Measurements from ENCODE around the gene BPTF. TPM values are rescaled to one million over a fixed set of nuclear protein-coding genes. Genes with fewer than 3 reads are reported as not detected.
"Not testable (repeated sequence)": the region's sequence is repeated elsewhere in the genome, so short reads cannot be mapped to it uniquely, and the experiment has no call there.

BPTF gene
- total and polyA plus RNA-seq, 9 donors: 54.5 to 83.2 (median 62.4) TPM

GRCh38 chr17:67982686-67983382, 157.5 kb downstream of the BPTF start:
- Histone ChIP-seq H3K4me3 (ENCODE audit: low read length) (no peak overlapping the region), H3K9me3 (replicated peaks; ENCODE audit: control insufficient read depth, low read depth, low read length) (no peaks in the 10 kb centered on the region), H3K36me3 (ENCODE audit: control insufficient read depth, insufficient read depth, low read length) (peaks cover 14% of the 10 kb centered on the region), H3K27me3 (ENCODE audit: control insufficient read depth, insufficient read depth, low read length) (no peaks in the 10 kb centered on the region), H3K27ac (ENCODE audit: low read length) (no peak overlapping the region), H3K4me1 (ENCODE audit: control insufficient read depth, insufficient read depth, low read length) (no peaks in the 10 kb centered on the region)
- DNase-seq: no peak
- 76% methylated on average over 2 of the region's 8 CpGs for WGBS (ENCODE audit: insufficient coverage)

GRCh38 chr17:67983383-67983688, 158.0 kb downstream of the BPTF start:
- Histone ChIP-seq H3K4me3 (ENCODE audit: low read length) (no peak overlapping the region), H3K36me3 (ENCODE audit: control insufficient read depth, insufficient read depth, low read length) (peaks cover 12% of the 10 kb centered on the region), H3K4me1 (ENCODE audit: control insufficient read depth, insufficient read depth, low read length) (no peaks in the 10 kb centered on the region), H3K27ac (ENCODE audit: low read length) (no peak overlapping the region), H3K27me3 (ENCODE audit: control insufficient read depth, insufficient read depth, low read length) (no peaks in the 10 kb centered on the region), H3K9me3 (replicated peaks; ENCODE audit: control insufficient read depth, low read depth, low read length) (no peaks in the 10 kb centered on the region)
- no peak for DNase-seq
- WGBS (ENCODE audit: insufficient coverage): no CpG with 5 or more reads among the region's 3 CpGs

GRCh38 chr17:67990909-67991308, 165.6 kb downstream of the BPTF start:
- H3K27me3 ChIP-seq (ENCODE audit: control insufficient read depth, insufficient read depth, low read length): no peaks in the 10 kb centered on the region
- WGBS (ENCODE audit: insufficient coverage): no CpG with 5 or more reads among the region's 4 CpGs
- H3K36me3 ChIP-seq (ENCODE audit: control insufficient read depth, insufficient read depth, low read length): peaks cover 7% of the 10 kb centered on the region
- no peak overlapping the region for H3K4me3 ChIP-seq (ENCODE audit: low read length)
- no peaks in the 10 kb centered on the region for H3K9me3 ChIP-seq (replicated peaks; ENCODE audit: control insufficient read depth, low read depth, low read length)
- no peak overlapping the region for H3K27ac ChIP-seq (ENCODE audit: low read length)
- no peak for DNase-seq
- peaks cover 15% of the 10 kb centered on the region for H3K4me1 ChIP-seq (ENCODE audit: control insufficient read depth, insufficient read depth, low read length)

- peak overlapping the region; percentile 93 for H3K27ac ChIP-seq (ENCODE audit: low read length)
- peak overlapping the region; percentile 78 for H3K4me3 ChIP-seq (ENCODE audit: low read length)
- H3K36me3 ChIP-seq (ENCODE audit: control insufficient read depth, insufficient read depth, low read length): peaks cover 7% of the 10 kb centered on the region
- DNase-seq: peak; percentile 30
- H3K9me3 ChIP-seq (replicated peaks; ENCODE audit: control insufficient read depth, low read depth, low read length): no peaks in the 10 kb centered on the region
- no peaks in the 10 kb centered on the region for H3K27me3 ChIP-seq (ENCODE audit: control insufficient read depth, insufficient read depth, low read length)
- 15% methylated on average over 16 of the region's 18 CpGs for WGBS (ENCODE audit: insufficient coverage)
- peaks cover 22% of the 10 kb centered on the region for H3K4me1 ChIP-seq (ENCODE audit: control insufficient read depth, insufficient read depth, low read length)
These were observed 167.3 kb downstream of the BPTF start for GRCh38 chr17:67992548-67993152.

- Histone ChIP-seq H3K4me1 (ENCODE audit: control insufficient read depth, insufficient read depth, low read length) (peaks cover 22% of the 10 kb centered on the region), H3K4me3 (ENCODE audit: low read length) (peak overlapping the region; percentile 84), H3K27me3 (ENCODE audit: control insufficient read depth, insufficient read depth, low read length) (no peaks in the 10 kb centered on the region), H3K9me3 (replicated peaks; ENCODE audit: control insufficient read depth, low read depth, low read length) (no peaks in the 10 kb centered on the region), H3K36me3 (ENCODE audit: control insufficient read depth, insufficient read depth, low read length) (peaks cover 7% of the 10 kb centered on the region), H3K27ac (ENCODE audit: low read length) (peak overlapping the region; percentile 98)
- WGBS (ENCODE audit: insufficient coverage): 1% methylated on average over 142 of the region's 144 CpGs
- peak; percentile 95 for DNase-seq
These were observed 168.1 kb downstream of the BPTF start for GRCh38 chr17:67993153-67993997.

- no peak for DNase-seq
- peaks cover 7% of the 10 kb centered on the region for H3K36me3 ChIP-seq (ENCODE audit: control insufficient read depth, insufficient read depth, low read length)
- H3K4me1 ChIP-seq (ENCODE audit: control insufficient read depth, insufficient read depth, low read length): peaks cover 22% of the 10 kb centered on the region
- no peaks in the 10 kb centered on the region for H3K9me3 ChIP-seq (replicated peaks; ENCODE audit: control insufficient read depth, low read depth, low read length)
- 3% methylated on average over 12 of the region's 21 CpGs for WGBS (ENCODE audit: insufficient coverage)
- H3K27ac ChIP-seq (ENCODE audit: low read length): peak overlapping the region; percentile 98
- H3K4me3 ChIP-seq (ENCODE audit: low read length): peak overlapping the region; percentile 84
- no peaks in the 10 kb centered on the region for H3K27me3 ChIP-seq (ENCODE audit: control insufficient read depth, insufficient read depth, low read length)
These were observed 168.7 kb downstream of the BPTF start for GRCh38 chr17:67993998-67994361.

GRCh38 chr17:67994817-67995569, 169.7 kb downstream of the BPTF start:
- peaks cover 7% of the 10 kb centered on the region for H3K36me3 ChIP-seq (ENCODE audit: control insufficient read depth, insufficient read depth, low read length)
- DNase-seq: peak; percentile 81
- no peaks in the 10 kb centered on the region for H3K27me3 ChIP-seq (ENCODE audit: control insufficient read depth, insufficient read depth, low read length)
- peaks cover 22% of the 10 kb centered on the region for H3K4me1 ChIP-seq (ENCODE audit: control insufficient read depth, insufficient read depth, low read length)
- no CpG with 5 or more reads among the region's 9 CpGs for WGBS (ENCODE audit: insufficient coverage)
- H3K27ac ChIP-seq (ENCODE audit: low read length): peak overlapping the region; percentile 98
- peak overlapping the region; percentile 62 for H3K4me3 ChIP-seq (ENCODE audit: low read length)
- no peaks in the 10 kb centered on the region for H3K9me3 ChIP-seq (replicated peaks; ENCODE audit: control insufficient read depth, low read depth, low read length)

GRCh38 chr17:67995570-67996263, 170.4 kb downstream of the BPTF start:
- DNase-seq: peak; percentile 53
- Histone ChIP-seq H3K27ac (ENCODE audit: low read length) (peak overlapping the region; percentile 98), H3K4me3 (ENCODE audit: low read length) (peak overlapping the region; percentile 62), H3K27me3 (ENCODE audit: control insufficient read depth, insufficient read depth, low read length) (no peaks in the 10 kb centered on the region), H3K4me1 (ENCODE audit: control insufficient read depth, insufficient read depth, low read length) (peaks cover 22% of the 10 kb centered on the region), H3K36me3 (ENCODE audit: control insufficient read depth, insufficient read depth, low read length) (peaks cover 7% of the 10 kb centered on the region), H3K9me3 (replicated peaks; ENCODE audit: control insufficient read depth, low read depth, low read length) (no peaks in the 10 kb centered on the region)
- WGBS (ENCODE audit: insufficient coverage): 0% methylated on average over 40 of the region's 43 CpGs

GRCh38 chr17:67996301-67997171, 171.2 kb downstream of the BPTF start, which contains the start of gene C17orf58:
Gene C17orf58, minus strand, starts transcription at chr17:67996469. Its CDS starts 271 bp downstream, at chr17:67996198.
- DNase-seq: peak; percentile 53
- WGBS (ENCODE audit: insufficient coverage): 17% methylated on average over 13 of the region's 25 CpGs
- H3K27me3 ChIP-seq (ENCODE audit: control insufficient read depth, insufficient read depth, low read length); H3K36me3 ChIP-seq (ENCODE audit: control insufficient read depth, insufficient read depth, low read length); H3K9me3 ChIP-seq (replicated peaks; ENCODE audit: control insufficient read depth, low read depth, low read length): not testable (repeated sequence)
- Histone ChIP-seq H3K4me3 (ENCODE audit: low read length) (peak within 1 kb of the TSS; percentile 62), H3K4me1 (ENCODE audit: control insufficient read depth, insufficient read depth, low read length) (peaks cover 22% of the 10 kb centered on the region), H3K27ac (ENCODE audit: low read length) (peak within 1 kb of the TSS; percentile 98)
